NB4 (cell line): ENCODE measurements around the gene CDKL5.

ENCODE experiments used
- DNase-seq: peaks from one replicate; pipeline ENCODE4 v3.0.0; 2010; ENCODE audit warnings: low read depth
- H3K4me3 ChIP-seq: one replicate; pipeline ENCODE4 v1.5.1; 2011; ENCODE audit warnings: mild to moderate bottlenecking, low read depth, low read length, moderate library complexity
- MYC ChIP-seq: IDR thresholded peaks from 2 replicates; pipeline ENCODE4 v1.6.1; 2011; ENCODE audit warnings: low read depth, low read length
- POLR2A ChIP-seq: IDR thresholded peaks from 2 replicates; pipeline ENCODE4 v1.6.1; 2011; ENCODE audit warnings: mild to moderate bottlenecking; ENCODE audit not compliant: insufficient read length; ENCODE audit errors: extremely low read depth
- TF ChIP-seq, protein P1 (sequence below): IDR thresholded peaks from 2 replicates; pipeline ENCODE4 v1.6.1; 2011; ENCODE audit warnings: low read depth, low read length
- TF ChIP-seq, protein P2 (sequence below): IDR thresholded peaks from one replicate; pipeline ENCODE4 v1.5.1; 2012; ENCODE audit warnings: low read depth, low read length

The CDKL5 gene

DNA sequence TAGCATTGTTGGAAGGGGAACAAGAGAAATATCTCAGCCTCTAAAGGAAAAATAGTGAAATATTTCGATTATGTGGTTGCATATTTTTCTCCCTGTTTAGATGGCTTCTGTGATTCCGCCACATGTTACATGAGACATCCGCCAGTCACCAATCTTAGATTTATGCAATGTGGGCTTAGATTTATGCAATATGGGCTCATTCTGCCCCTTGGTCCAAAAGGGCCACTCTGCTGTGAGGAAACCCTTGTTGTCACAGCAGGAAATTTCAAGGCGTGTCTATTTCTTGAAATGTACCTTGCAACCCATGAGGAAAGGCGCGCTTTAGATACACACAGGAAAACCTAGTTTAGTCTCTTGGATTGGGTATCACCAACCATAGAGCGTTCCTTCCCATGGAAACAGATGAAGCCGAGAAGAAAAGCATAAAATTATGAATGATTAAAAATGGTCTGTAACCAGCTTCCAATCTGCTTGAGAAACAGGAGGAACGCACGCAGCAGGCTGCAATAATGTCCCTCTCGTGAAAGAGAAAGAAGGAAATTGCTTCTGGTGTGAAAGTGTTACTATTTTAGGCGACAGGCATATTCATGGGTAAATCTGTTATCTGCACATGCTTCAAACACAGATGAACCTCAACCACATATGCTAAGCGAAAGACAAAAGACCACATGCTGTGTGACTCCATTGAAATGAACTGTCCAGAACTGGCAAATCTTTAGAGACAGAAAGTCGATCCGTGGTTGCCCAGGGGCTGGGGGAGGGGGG lies 242.8 kb downstream of the CDKL5 start:
- no peak for DNase-seq
- TF ChIP-seq POLR2A (no peak), MYC (no peak)
- TF ChIP-seq, protein P1, sequence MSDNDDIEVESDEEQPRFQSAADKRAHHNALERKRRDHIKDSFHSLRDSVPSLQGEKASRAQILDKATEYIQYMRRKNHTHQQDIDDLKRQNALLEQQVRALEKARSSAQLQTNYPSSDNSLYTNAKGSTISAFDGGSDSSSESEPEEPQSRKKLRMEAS, result no peak
- TF ChIP-seq, protein P2, sequence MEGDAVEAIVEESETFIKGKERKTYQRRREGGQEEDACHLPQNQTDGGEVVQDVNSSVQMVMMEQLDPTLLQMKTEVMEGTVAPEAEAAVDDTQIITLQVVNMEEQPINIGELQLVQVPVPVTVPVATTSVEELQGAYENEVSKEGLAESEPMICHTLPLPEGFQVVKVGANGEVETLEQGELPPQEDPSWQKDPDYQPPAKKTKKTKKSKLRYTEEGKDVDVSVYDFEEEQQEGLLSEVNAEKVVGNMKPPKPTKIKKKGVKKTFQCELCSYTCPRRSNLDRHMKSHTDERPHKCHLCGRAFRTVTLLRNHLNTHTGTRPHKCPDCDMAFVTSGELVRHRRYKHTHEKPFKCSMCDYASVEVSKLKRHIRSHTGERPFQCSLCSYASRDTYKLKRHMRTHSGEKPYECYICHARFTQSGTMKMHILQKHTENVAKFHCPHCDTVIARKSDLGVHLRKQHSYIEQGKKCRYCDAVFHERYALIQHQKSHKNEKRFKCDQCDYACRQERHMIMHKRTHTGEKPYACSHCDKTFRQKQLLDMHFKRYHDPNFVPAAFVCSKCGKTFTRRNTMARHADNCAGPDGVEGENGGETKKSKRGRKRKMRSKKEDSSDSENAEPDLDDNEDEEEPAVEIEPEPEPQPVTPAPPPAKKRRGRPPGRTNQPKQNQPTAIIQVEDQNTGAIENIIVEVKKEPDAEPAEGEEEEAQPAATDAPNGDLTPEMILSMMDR, result no peak
- H3K4me3 ChIP-seq, result no peak overlapping the region

GRCh38 chrX:18672008-18672407 lies 246.6 kb downstream of the CDKL5 start, which contains the start of gene RS1:
Gene RS1, minus strand, starts transcription at chrX:18672108. Its CDS starts 40 bp downstream, at chrX:18672068.
- no peak for TF ChIP-seq MYC
- TF ChIP-seq, protein P2, result no peak
- TF ChIP-seq, protein P1, result no peak
- TF ChIP-seq POLR2A, result no peak
- no peak for DNase-seq
- H3K4me3 ChIP-seq, result no peak within 1 kb of the TSS

GRCh38 chrX:18674417-18674787 lies 249.0 kb downstream of the CDKL5 start:
- no peak for DNase-seq
- TF ChIP-seq MYC (no peak), POLR2A (no peak)
- TF ChIP-seq, protein P2, result no peak
- TF ChIP-seq, protein P1, result no peak
- H3K4me3 ChIP-seq, result peak overlapping the region; percentile 57

- H3K4me3 ChIP-seq, result peak overlapping the region; percentile 57
- DNase-seq, result peak; percentile 74
- peak; percentile 32 for TF ChIP-seq POLR2A
- TF ChIP-seq MYC, result no peak
Observed at GRCh38 chrX:18674788-18675735, 249.7 kb downstream of the CDKL5 start.

DNA sequence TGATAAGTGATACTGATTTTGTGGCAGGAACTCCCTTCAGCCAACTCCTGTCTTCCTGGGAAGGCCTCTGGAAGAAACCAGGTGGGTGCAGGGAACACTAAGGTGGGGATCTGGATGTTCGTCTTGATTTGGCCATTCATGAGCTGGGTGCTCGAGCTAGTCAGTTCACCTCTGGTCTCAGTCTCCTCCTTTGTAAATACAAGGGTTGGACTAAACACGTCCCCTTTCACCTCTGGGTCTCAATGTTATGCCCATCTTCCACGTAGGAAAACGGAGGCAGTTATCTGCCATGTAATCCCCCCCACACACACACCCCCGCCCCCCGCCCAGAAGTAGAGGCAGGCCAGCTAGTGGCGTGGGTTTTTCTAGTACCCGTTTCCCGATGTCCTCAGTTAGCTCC lies 250.6 kb downstream of the CDKL5 start:
- TF ChIP-seq, protein P2, result no peak
- TF ChIP-seq MYC (no peak), POLR2A (no peak)
- TF ChIP-seq, protein P1, result no peak
- no peak for DNase-seq
- H3K4me3 ChIP-seq, result no peak overlapping the region

DNA sequence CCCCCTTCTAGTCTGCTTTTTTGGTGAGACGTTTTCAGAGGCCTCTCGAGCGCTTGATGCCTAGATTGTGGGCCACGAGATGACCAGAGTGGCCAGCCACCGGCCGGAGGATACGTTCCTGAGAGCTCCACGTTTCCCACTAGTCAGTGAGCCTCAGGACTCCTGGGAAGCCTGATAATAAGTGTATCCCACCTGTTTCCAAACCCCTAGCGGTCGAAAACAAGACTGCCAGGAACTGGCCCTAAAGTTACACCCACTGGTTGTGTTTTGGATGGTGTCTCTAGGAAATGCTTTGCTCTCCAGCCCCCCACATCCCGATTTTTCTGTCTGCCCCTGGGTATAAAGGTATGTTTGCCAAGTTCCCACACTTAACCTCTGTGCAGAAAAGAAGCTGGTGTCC lies 251.1 kb downstream of the CDKL5 start:
- no peak for DNase-seq
- no peak overlapping the region for H3K4me3 ChIP-seq
- TF ChIP-seq POLR2A, result no peak
- TF ChIP-seq, protein P1, result no peak
- TF ChIP-seq, protein P2, result no peak
